ENCODE data around the gene DNMBP. TPM values are rescaled to one million over a fixed set of nuclear protein-coding genes. Genes with fewer than 3 reads are reported as not detected.
A peak's percentile ranks its signal among the peaks of the same experiment; 100 is the strongest.
"Not testable (repeated sequence)": the region's sequence is repeated elsewhere in the genome, so short reads cannot be mapped to it uniquely, and the experiment has no call there.

The DNMBP gene
- polyA plus RNA-seq, 2 of the 4 experiments (the other 2 are of a cell fraction): 13.7 to 20.3 TPM

- no peak overlapping the region for H3K4me3 ChIP-seq
- FAIRE-seq (no peak), ATAC-seq (no peak), DNase-seq (ENCODE audit: low read depth in 1 of 2, low spot score in 1 of 2) (peak in 1 of 2 experiments; percentile 32)
- peak overlapping the region; percentile 74 to 84; a peak in 5 of 6 replicates for H3K27ac ChIP-seq
- TF ChIP-seq SMC3 (IDR thresholded peaks at IDR 0.05) (peak; percentile 36), RAD21 (conservative IDR thresholded peaks at IDR 0.05 in 1 of 2, IDR thresholded peaks at IDR 0.05 in 1 of 2) (peak; percentile 35 to 55; a peak in 3 of 5 replicates), NR3C1 (IDR thresholded peaks at IDR 0.05) (no peak), FOXS1 (CRISPR knock-in tag; IDR thresholded peaks at IDR 0.05) (no peak), FOSL2 (IDR thresholded peaks at IDR 0.05) (no peak), FOSL2 (CRISPR knock-in tag; IDR thresholded peaks at IDR 0.05) (no peak), CTCF (IDR thresholded peaks at IDR 0.05) (peak; percentile 36; the same call in 2 of the 3 replicates), MAZ (IDR thresholded peaks at IDR 0.05; ENCODE audit: borderline replicate concordance, low read depth, low read length) (no peak), HEYL (CRISPR knock-in tag; IDR thresholded peaks at IDR 0.05) (no peak), EHMT2 (IDR thresholded peaks at IDR 0.05; ENCODE audit: low read depth) (no peak), MAX (IDR thresholded peaks at IDR 0.05) (no peak), TP53 (CRISPR knock-in tag; IDR thresholded peaks at IDR 0.05) (no peak)
- WGBS (ENCODE audit: missing lambda C conversion rate): 94% methylated on average over 7 of the region's 7 CpGs
- CTCF ChIA-PET: interaction anchor here (0.6 to 4.2 kb wide), 17 partner anchors 23 to 119 kb away, joined by 3 to 23 read pairs (median 6); partner anchors contain the start of gene DNMBP
- H3K9me3 ChIP-seq: no peaks in the 10 kb centered on the region
- peaks cover 47% of the 10 kb centered on the region for H3K4me1 ChIP-seq
- H3K4me2 ChIP-seq: no peak overlapping the region
- POLR2A ChIA-PET: interaction anchor here (0.7 kb wide), 2 partner anchors 106 to 534 kb away, joined by 4 to 7 read pairs; partner anchors contain the start of gene GOT1
Observed at GRCh38 chr10:99964791-99965190, 45.0 kb downstream of the DNMBP start.

- not testable (repeated sequence) for H3K4me3 ChIP-seq
- H3K27ac ChIP-seq: peak overlapping the region; percentile 74 to 84
- H3K4me2 ChIP-seq: peak overlapping the region; percentile 61
Observed at GRCh38 chr10:99963467-99964165, 46.1 kb downstream of the DNMBP start.

GRCh38 chr10:99958806-99959205, 50.9 kb downstream of the DNMBP start:
- H3K4me3 ChIP-seq: no peak overlapping the region
- POLR2A ChIA-PET: no interaction called here
- no peaks in the 10 kb centered on the region for H3K9me3 ChIP-seq
- H3K27ac ChIP-seq: no peak overlapping the region
- TF ChIP-seq EHMT2 (IDR thresholded peaks at IDR 0.05; ENCODE audit: low read depth): no peak
- TF ChIP-seq MAZ (IDR thresholded peaks at IDR 0.05; ENCODE audit: borderline replicate concordance, low read depth, low read length): no peak
- TF ChIP-seq PHF8 (IDR thresholded peaks at IDR 0.05; ENCODE audit: borderline replicate concordance, low read depth): no peak
- no peak for TF ChIP-seq RAD21 (conservative IDR thresholded peaks at IDR 0.05 in 1 of 2, IDR thresholded peaks at IDR 0.05 in 1 of 2)
- TF ChIP-seq MAX (IDR thresholded peaks at IDR 0.05): no peak
- no peak for TF ChIP-seq MYC (IDR thresholded peaks at IDR 0.05; ENCODE audit: borderline replicate concordance, low read length)
- no peak for TF ChIP-seq KDM5A (IDR thresholded peaks at IDR 0.05)
- TF ChIP-seq BCL3 (IDR thresholded peaks at IDR 0.05): no peak
- no peak for TF ChIP-seq ATOH8 (CRISPR knock-in tag; IDR thresholded peaks at IDR 0.05; ENCODE audit: low read depth)
- no peak for TF ChIP-seq NPAS2 (CRISPR knock-in tag; IDR thresholded peaks at IDR 0.05; ENCODE audit: borderline replicate concordance)
- TF ChIP-seq CHD4 (IDR thresholded peaks at IDR 0.05; ENCODE audit: borderline replicate concordance): no peak
- no peak for TF ChIP-seq HES2 (IDR thresholded peaks at IDR 0.05)
- TF ChIP-seq RNF2 (IDR thresholded peaks at IDR 0.05; ENCODE audit: borderline replicate concordance, low read depth): no peak
- WGBS (ENCODE audit: missing lambda C conversion rate): 95% methylated on average over 6 of the region's 6 CpGs
- CTCF ChIA-PET: interaction anchor here (0.9 to 2.7 kb wide), 5 partner anchors 16 to 113 kb away, joined by 3 to 11 read pairs (median 3); partner anchors contain the start of gene DNMBP
- peaks cover 12% of the 10 kb centered on the region for H3K4me1 ChIP-seq
- ATAC-seq (no peak), DNase-seq (ENCODE audit: low read depth in 1 of 2, low spot score in 1 of 2) (no peak), FAIRE-seq (no peak)
- H3K4me2 ChIP-seq: no peak overlapping the region

More at GRCh38 chr10:99963467-99964165, 46.1 kb downstream of the DNMBP start:
- 24% methylated on average over 3 of the region's 7 CpGs for WGBS (ENCODE audit: missing lambda C conversion rate)
- POLR2A ChIA-PET; DNase-seq (ENCODE audit: low read depth in 1 of 2, low spot score in 1 of 2); H3K9me3 ChIP-seq: not testable (repeated sequence)
- FAIRE-seq (peak; percentile 96), ATAC-seq (peak; percentile 70 to 73)
- CTCF ChIA-PET: interaction anchor here (2.5 kb wide), 1 partner anchor 36 kb away, joined by 9 read pairs; no protein-coding TSS in a partner anchor
- peaks cover 49% of the 10 kb centered on the region for H3K4me1 ChIP-seq
